DOHH2 (cell line): Measurements from ENCODE around the gene KDM4C.

Experiments
- CTCF ChIP-seq: fragments of 200-600 bp; sonication (generic); IDR thresholded peaks from one replicate; pipeline ENCODE4 v1.5.1; 2014; ENCODE audit warnings: antibody characterized with exemption, mild to moderate bottlenecking, low read depth, low read length; ENCODE audit not compliant: poor library complexity, severe bottlenecking
- EZH2phosphoT487 ChIP-seq: fragments of 200-600 bp; sonication (generic); IDR thresholded peaks from 2 replicates; pipeline ENCODE4 v1.6.1; 2017; ENCODE audit warnings: borderline replicate concordance, mild to moderate bottlenecking, antibody characterized with exemption, low read length, moderate library complexity, mixed read lengths

- no peak for TF ChIP-seq CTCF
- no peak for TF ChIP-seq EZH2phosphoT487
Observed at GRCh38 chr9:6987381-6987780, 229.6 kb downstream of the KDM4C start.
